Fibroblast of peridontal ligament (primary cell): Measurements from ENCODE around the gene UGT2B15.
"Not testable (repeated sequence)": the region's sequence is repeated elsewhere in the genome, so short reads cannot be mapped to it uniquely, and the experiment has no call there.

Source experiments
- DNase-seq: peaks from one replicate; pipeline ENCODE4 v3.0.0-alpha.2; 2010; ENCODE audit errors: extremely low read depth

Gene UGT2B15

DNA sequence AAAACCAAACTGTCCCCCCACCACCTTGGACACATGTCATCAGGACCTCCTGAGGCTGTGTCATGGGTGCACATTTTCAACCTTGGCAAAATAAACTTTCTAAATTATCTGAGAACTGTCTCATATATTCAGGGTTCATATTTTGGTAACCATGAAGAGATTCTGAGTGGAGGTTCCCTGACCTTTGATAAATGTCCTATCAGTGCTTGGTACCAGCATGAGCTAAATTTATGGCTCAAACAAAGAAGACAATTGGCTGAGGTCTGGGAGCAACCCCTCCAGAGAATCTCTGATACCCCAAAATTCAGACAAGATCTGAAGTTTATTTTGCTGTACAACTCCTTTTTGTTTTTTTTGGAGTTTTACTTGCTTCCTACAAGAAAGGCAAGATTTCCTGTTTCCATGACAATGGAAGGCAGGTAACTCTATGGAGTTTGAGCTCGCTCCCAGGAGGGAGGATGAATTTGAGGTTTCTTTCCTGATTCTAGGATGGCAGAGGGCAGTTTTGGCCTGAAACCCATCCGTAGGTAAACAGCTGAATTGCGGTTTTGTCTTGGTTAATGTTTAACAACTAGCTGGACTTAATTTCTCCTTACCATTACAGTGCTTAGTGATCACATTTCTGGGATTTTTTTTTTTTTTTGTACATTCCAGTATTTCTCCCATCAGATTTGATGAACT lies 14.5 kb downstream of the UGT2B15 start:
- no peak for DNase-seq

DNA sequence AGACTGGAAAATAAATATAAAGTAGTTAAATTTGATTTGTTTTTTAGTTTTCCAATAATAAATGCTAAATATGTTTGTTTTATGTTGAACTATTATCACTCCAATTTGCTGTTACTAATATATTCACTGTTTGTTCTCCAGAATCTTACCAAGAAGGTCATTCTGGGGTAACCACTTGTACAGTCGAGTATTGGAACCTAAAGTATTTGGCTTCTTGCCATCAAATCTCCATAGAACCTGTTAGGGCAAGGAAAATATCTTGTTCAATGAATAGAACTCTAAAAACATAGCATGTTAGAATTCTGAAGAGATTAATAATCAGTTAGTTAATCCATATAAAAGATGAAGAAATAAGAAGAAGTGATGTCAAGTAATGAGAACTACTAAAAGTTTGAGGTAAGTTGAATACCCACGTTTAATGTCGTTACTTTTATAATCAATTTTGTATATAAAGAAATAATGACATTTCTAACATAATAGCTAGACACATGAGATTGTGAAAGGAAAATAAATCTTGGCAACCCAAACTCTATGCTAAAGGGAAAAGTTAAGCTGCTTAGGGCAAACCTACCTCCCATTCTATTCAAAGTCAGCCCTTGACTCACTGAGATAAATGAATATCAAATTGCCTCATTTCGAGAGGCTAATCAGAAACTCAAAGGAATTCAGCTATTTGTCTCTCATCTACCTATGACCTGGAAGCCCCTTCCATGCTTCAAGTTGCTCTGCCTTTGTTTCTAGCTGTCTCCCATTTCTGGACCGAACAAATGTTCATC lies 15.3 kb downstream of the UGT2B15 start:
- no peak for DNase-seq

DNA sequence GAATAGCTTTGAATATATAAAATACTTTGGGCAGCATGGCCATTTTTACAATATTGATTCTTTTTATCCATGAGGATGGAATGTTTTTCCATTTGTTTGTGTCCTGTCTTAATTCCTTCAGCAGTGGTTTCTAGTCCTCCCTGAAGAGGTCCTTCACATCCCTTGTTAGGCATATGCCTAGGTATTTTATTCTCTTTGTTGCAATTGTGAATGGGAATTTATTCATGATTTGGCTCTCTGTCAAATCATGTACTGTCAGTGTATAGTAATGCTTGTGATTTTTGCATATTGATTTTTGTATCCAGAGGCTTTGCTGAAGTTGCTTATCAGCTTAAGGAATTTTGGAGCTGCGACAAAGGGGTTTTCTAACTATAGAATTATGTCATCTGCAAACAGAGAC lies 18.5 kb downstream of the UGT2B15 start:
- no peak for DNase-seq

DNA sequence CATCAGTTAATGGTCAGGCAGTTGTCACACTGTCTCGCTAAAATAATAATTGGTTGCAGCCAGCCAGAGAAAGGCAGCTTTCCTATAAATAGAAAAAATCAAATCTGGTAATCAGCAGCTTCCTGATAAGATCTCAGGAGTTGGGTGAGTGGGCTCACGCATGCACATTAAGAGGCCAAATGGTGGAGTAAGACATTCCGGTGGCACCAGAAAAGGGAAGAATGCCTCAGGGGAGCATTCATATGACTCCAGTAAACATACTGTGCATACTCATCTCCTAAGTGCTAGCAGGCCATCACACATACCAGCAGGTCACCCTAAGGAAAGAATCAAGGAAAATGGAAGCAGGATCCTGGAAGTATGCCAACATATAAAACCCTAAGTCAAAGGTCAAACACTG lies 40.1 kb downstream of the UGT2B15 start:
- DNase-seq: no peak

DNA sequence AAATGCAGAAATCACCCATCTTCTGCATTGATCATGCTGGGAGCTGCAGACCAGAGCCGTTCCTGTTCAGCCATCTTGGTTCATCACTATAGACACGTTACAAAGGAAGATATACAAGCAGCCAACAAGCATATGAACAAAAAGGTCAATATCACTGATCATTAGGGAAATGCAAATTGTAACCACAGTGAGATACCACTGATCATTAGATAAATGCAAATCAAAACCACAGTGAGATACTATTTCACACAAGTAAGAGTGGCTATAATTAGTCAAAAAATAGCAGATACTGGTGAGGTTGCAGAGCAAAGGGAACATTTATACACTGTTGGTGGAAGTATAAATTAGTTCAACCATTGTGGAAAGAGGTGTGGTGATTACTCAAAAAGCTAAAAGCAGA lies 47.7 kb downstream of the UGT2B15 start:
- DNase-seq: not testable (repeated sequence)

DNA sequence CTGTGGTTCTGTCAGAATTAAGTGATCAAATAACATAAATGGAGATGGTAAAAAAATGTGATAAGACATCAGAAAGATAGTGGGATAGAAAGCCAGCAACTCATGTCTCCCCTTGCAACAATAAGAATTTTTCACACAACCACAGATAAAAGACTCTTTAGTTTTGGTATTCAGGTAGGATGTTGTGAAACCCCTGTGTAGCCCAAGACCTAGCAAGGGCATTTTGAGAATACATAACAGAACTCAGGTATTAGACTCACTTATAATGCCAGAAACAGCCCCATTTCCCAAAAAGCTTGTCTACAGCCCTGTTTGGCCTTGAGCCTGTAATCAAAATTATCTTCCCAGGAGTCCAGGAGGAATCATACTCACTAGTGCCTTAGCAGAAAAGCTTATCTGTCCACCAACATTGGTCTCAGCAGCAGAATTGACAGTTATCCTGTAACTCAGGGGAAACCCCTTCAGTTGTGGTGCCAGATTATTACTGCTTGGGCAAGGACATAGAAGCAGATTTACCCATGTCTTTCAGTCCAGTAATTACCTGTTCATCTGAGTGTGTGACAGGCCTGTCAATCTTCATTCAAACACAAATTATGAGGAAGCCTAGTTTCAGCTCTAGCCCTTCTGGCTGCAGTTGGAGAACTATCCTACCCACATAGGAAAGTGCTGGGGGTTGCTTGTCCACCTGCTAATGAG lies 53.3 kb downstream of the UGT2B15 start:
- DNase-seq: no peak

DNA sequence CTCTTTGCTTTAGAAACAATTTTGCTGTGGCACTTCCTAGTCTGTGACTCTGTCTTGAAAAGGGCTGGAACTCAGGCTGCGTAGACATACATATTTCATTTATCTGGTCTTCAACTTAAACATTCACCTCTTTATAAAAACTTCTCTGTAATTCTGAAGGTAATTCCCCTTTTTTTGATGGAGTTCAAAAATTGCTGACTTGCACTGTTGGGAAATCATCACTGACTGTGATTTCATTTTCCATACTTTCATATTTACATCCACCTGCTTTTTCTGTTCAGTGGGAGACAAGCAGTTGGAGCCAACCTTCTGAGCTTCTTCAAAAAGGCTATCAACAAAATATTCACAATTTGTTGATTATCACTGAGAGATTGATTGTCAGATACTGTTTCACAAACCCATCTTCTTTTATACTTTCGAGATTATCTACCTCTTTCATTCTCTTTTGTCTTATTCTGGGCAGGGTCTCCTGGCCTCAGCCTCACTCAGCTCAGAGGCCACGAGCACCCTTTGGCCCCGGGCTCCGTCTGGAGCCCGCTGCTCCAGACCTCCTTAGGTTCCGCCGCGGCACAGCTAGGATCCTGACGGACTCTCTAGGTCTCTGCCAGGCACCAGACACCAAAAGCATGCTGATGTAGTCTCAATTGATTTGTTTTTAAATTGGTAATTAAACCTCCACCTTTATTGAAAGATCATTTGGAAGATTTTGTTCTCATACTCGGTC lies 54.6 kb downstream of the UGT2B15 start:
- no peak for DNase-seq

DNA sequence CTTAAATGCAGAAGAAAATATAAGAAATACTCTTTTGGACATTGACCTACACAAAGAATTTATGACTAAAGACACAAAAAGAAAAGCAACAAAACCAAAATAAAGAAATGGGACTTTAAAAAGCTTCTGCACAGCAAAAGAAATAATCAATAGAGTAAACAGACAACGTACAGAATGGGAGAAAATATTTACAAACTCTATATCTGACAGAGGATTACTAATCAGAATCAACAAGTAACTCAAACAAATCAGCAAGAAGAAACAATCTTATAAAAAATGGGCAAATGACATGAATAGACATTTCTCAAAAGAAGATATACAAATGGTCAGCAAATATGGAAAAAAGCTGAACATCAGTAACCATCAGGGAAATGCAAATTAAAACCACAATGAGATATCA lies 56.7 kb downstream of the UGT2B15 start:
- no peak for DNase-seq

DNA sequence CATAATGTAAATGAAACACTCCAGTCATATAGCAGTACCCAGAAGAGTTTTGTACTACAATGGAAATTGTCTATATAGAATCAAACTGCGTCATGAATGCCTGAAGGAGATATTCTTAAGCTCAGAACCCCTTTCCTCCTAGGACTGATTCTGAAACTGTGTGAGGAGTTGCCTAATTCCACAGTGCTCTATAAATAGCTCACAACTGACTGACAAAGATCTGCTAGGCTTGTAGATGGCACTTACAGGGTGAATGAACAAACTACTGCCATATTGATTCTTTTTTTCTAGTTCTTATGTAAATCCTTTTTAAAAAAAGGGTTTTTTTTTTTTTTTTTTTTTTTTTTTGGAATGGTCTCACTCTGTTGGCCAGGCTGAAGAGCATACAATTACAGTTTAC lies 64.2 kb downstream of the UGT2B15 start:
- peak; percentile 1 for DNase-seq

DNA sequence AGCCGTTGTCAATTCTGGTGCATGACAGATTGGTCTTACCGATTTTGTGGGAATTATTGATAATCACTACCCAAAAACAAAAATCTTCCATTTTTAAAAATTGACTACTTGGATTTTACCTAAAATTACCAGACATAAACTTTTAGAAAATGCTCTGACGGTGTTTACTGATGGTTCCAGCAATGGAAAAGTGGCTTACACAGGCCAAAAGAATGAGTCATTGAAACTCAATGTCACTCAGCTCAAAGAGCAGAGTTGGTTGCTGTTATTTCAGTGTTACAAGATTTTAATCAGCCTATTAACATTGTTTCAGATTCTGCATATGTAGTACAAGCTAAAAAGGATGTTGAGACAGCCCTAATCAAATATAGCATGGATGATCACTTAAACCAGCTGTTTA lies 71.3 kb downstream of the UGT2B15 start:
- DNase-seq: no peak

DNA sequence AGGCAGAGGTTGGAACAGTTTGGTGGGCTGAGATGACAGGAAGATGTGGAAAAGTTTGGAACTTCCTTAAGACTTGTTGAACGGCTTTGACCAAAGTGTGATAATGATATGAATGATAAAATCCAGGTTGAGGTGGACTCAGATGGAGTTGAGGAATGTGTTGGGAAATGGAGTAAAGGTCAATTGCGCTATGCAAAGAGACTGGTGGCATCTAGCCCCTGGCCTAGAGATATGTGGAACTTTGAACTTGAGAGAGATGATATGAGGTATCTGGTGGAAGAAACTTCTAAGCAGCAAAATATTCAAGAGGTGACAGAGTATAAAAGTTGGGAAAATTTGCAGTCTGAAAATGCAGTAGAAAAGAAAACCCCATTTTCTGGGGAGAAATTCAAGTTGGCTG lies 73.0 kb downstream of the UGT2B15 start:
- no peak for DNase-seq
